Amygdala (tissue), 56 donors: ENCODE measurements around the gene PRR15.
"Not testable (repeated sequence)": the region's sequence is repeated elsewhere in the genome, so short reads cannot be mapped to it uniquely, and the experiment has no call there.

Experiments
- DNase-seq, 56 donors: peaks; one replicate each; lab custom pipeline; 2025; lab: John Stamatoyannopoulos, UW

The PRR15 gene

DNA sequence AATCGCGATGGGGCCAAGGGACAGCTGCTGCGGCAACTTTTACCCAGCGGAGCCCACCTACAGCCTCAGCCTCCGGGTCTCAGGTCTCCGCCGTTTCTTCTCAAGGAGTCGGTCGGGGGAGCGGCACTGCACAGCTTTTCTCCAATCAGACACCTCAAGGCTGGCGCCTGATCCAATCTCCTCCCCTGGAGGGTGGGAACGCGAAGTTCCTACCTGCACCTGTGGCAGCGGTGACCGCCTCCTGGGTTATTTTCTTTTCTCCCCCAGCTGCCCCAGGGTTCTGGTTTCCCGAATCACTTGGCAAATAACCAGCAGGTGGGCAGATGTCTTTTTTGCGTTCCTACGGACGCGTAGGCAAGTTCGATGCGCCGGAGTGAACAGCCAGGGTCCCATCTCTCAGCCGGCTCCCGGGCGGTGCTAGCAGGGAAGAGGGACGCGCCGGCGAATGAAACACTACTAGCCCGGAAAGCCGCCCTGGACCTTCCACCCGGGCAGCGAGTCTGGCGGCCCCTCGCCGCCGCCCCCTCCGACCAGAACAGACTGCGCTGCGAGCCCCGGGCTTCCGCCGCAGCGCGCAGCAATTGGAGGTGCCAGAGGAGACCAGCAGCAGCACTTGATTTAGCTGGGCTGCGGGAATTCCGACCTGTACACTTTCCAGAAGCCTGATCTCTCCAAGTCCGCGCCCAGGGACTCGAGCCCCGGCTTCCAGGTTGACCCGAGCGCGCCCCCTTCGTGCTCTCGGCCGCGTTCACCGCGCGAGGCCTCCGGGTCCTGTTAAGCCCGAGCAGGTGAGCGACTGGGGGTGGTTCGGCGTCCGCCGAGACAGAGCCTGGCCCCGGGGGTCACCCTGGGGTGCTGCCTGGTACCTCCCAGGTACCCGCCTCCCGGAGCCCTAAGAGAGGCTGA lies at the start of gene PRR15:
Gene PRR15 (plus strand): TSS at position 246 of the 906 bp plus-strand sequence. CDS start 2,495 bp downstream, outside the sequence.
- DNase-seq, result peak in 14 of 56 donors; percentile 7 to 35 (median 20)

DNA sequence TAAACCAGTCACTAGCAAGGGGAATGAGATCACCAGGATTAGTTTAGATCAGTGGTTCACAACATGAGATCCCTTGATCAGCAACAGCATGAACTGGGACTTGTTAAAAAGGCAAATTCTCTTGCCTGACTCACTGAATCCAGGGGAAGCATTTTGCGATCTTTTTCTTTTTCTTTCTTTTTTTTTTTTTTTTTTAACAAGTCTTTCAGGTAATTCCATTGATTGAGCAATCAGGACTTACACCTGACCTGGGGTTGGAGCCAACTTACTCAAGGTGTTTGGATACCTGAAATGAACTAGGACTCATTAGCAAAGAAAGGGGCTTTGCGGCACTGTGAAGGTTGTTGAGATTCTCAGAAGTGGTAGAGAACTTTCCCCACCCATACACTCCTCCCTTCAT lies 47.1 kb upstream of the PRR15 start:
- no peak for DNase-seq

- no peak for DNase-seq
Measured at GRCh38 chr7:29518616-29519015, 45.0 kb upstream of the PRR15 start.

DNA sequence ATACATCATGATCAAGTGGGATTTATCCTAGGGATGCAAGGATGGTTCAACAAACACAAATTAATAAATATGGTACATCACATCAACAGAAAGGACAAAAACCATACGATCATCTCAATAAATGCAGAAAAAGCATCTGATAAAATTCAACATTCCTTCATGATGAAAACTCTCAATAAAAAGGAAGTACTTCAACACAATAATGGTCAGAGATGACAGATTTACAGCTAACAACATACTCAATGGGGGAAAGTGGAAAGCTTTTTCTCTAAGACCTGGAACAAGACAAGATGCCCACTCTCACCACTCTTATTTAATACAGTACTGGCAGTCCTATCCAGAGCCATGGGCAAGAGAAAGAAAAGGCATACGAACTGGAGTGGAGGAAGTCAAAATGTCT lies 39.9 kb upstream of the PRR15 start:
- DNase-seq, result no peak

- peak in 2 of 56 donors; percentile 5 to 9 for DNase-seq
Measured at GRCh38 chr7:29527505-29528108, 36.0 kb upstream of the PRR15 start.

DNA sequence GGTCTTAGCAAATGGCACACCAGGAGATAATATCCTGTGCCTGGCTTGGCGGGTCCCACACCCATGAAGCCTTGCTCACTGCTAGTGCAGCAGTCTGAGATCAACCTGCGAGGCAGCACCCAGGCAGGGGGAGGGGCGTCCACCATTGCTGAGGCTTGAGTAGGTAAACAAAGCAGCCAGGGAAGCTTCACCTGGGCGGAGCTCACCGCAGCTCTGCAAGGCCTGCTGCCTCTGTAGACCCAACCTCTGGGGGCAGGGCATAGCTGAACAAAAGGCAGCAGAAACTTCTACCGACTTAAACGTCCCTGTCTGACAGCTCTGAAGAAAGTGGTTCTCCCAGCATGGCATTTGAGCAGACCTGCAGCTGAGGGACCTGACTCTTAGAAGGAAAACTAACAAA lies 35.1 kb upstream of the PRR15 start:
- DNase-seq, result not testable (repeated sequence)

DNA sequence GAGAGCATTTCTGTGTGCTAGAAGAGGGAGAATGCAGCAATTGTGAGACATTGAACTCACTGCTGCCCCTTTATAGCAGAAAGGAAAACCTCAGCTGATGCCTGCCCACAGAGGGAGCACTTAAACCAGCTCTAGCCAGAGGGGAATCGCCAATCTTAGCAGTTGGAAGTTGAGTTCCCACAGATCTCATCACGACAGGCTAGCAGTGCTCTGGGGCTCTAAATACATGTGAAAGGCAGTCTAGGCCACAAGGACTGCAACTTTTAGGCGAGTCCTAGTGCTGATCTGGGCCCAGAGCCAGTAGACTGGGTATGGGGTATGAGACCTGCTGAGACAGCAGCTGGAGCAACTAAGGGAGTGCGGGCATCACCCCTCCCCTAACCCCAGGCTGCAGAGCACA lies 25.2 kb upstream of the PRR15 start:
- no peak for DNase-seq

DNA sequence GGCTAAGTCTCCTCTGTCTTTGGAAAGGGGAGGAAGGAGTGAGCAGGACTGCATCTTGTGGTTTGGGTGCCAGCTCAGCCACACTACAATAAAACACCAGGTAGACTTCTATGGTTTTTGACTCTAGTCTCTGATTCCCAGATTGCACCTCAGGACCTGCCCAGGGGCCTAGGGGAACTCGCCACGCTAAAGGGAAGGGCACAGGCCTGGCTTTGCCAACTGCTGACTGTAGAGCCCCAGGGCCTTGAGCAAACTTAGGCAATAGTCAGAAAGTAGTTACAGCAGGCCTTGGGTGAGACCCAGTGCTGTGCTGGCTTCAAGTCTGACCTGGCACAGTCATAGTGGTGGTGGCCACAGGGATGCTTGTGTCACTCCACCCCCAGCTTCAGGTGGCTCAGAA lies 24.2 kb upstream of the PRR15 start:
- DNase-seq, result no peak

GRCh38 chr7:29547421-29547820 lies 16.2 kb upstream of the PRR15 start:
- DNase-seq, result no peak

DNA sequence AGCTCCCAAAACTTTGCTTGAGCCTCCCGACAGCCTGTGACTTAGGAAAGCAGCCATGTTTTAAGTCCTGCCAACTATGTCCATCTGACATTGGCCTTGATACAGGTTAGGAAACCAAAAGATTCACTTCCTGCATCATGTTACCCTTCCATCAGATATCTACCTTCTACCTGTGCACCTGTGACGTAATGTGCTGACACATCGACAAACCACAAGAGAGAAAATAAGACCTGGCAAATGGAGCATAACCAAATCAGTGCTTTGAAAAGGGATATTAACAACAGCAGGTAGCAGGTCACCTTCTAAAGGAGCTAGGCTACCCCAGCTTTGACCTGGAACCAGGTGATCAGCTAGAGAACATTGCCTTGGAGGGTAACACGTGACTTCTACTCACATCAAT lies 14.8 kb upstream of the PRR15 start:
- DNase-seq, result no peak

- no peak for DNase-seq
Measured at GRCh38 chr7:29552392-29552791, 11.2 kb upstream of the PRR15 start.

- no peak for DNase-seq
Measured at GRCh38 chr7:29555061-29555460, 8.6 kb upstream of the PRR15 start.

GRCh38 chr7:29556405-29557195 lies 7.0 kb upstream of the PRR15 start:
- DNase-seq, result no peak

GRCh38 chr7:29557954-29558353 lies 5.7 kb upstream of the PRR15 start:
- DNase-seq, result peak in 13 of 56 donors; percentile 1 to 54 (median 17)

DNA sequence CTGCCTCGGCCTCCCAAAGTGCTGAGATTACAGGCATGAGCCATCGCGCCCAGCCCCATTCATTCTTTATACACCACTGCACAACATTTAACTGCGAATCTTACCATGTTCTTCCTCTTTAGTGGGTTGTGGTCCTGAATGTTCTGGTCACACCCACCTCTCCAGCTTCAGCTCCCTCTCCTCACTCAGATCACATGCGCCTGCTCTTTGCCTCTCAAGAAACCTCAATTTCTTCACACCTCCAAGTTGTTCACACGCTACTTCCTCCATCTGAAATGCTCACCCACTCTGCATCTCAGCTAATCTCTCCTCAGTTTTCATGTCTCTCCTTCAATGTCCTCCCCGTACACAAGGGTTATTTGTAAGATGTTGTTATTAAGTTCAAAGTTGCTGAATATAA lies 2.4 kb upstream of the PRR15 start:
- DNase-seq, result no peak

GRCh38 chr7:29562307-29562706 lies 1.3 kb upstream of the PRR15 start:
- no peak for DNase-seq

DNA sequence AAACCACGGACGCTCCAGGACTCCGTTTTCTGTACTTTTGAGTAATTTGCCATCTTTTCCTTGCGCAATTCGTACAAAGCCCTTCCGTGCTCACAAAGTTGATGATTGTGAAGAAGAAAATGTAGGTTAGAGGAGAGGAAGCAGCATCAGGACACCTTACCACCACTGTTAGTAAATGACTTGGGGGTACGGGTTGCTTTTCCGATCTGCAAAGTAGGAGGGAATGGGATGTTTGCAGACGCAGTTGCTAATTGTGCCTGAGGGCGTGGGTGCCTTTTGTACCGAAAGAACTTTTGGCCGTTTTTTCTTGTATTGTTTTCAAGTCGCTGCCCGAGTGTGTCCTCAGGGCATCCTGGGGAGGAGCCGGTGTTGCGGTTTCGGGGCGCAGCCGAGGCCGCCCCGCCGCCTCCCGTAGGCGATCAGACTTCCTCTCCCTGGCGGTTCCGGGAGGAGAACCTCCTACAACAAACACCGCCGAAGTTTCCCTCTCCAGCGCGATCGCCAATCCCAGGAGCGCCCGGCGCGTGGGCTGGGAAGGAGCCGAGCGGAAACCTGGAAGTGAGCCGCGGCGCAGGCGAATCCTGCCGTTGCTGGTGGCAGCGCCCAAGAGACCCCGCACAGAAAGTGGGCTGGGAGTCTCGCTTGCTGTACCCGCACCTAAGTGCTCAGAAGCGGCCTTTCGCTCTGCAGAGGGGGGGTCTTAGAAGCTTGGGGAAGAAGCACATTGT lies 1.0 kb downstream of the PRR15 start:
- DNase-seq, result peak in 12 of 56 donors; percentile 4 to 53 (median 20)

DNA sequence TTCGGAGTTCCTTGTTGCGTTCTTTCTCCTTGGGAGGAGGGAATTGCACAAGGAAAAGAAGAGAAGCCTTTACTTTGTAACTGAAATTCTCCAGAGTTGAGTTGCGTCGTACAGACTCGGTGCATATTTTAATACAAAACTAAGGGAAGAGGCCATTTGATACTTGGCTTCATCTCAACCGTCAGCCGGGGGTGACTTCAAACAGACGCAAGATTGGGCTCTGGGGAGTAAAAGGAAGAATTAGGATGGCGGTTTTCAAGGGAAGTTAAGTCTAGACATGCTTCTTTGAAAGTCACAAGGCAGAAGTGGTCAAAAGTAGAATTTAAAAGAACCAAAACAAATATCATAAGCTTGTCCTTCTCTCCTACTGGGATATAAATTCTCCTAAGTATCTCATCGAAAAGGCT lies 1.6 kb downstream of the PRR15 start:
- DNase-seq, result no peak

GRCh38 chr7:29565634-29565981 lies 2.0 kb downstream of the PRR15 start:
- no peak for DNase-seq

DNA sequence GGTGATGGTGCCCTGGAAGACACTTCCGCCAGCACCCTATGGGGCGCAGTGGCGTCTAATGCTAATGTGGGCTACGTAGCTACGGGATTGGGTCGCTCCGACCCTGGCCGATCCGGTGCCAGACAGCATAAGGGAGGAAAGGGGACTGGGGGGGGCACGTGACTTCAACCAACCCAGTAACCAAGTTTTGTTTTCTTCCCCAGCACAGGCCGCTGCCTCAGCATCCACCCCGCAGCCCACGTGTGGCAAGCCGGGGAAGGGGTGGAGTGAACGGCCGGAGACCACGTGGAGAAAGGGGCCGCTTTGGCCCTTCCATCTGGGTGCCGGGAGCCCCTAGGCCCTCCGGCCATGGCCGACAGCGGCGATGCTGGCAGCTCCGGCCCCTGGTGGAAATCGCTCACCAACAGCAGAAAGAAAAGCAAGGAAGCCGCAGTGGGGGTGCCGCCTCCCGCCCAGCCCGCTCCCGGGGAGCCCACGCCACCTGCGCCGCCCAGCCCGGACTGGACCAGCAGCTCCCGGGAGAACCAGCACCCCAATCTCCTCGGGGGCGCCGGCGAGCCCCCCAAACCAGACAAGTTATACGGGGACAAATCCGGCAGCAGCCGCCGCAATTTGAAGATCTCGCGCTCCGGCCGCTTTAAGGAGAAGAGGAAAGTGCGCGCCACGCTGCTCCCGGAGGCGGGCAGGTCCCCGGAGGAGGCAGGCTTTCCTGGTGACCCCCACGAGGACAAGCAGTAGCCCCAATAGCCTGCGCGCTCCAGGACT lies 2.5 kb downstream of the PRR15 start:
- DNase-seq, result peak in 8 of 56 donors; percentile 4 to 30 (median 16)
